ENCODE results near the gene TUBB4B.
A peak's percentile ranks its signal among the peaks of the same experiment; 100 is the strongest.

The TUBB4B gene

GRCh38 chr9:137212520-137212919 lies 28.6 kb upstream of the TUBB4B start:
- no peak for DNase-seq (ENCODE audit: low read depth, low spot score)

GRCh38 chr9:137213160-137214060 lies 27.7 kb upstream of the TUBB4B start:
- DNase-seq (ENCODE audit: low read depth, low spot score), result no peak

- no peak for DNase-seq (ENCODE audit: low read depth, low spot score)
Observed at GRCh38 chr9:137214620-137215019, 26.5 kb upstream of the TUBB4B start.

GRCh38 chr9:137215196-137215986 lies 25.7 kb upstream of the TUBB4B start:
- DNase-seq (ENCODE audit: low read depth, low spot score), result no peak

- DNase-seq (ENCODE audit: low read depth, low spot score), result no peak
Observed at GRCh38 chr9:137216188-137216965, 24.7 kb upstream of the TUBB4B start.

GRCh38 chr9:137217276-137218211 lies 23.5 kb upstream of the TUBB4B start:
- DNase-seq (ENCODE audit: low read depth, low spot score), result no peak

- no peak for DNase-seq (ENCODE audit: low read depth, low spot score)
Observed at GRCh38 chr9:137218212-137218753, 22.8 kb upstream of the TUBB4B start.

GRCh38 chr9:137218754-137219271 lies 22.3 kb upstream of the TUBB4B start:
- DNase-seq (ENCODE audit: low read depth, low spot score), result no peak

- DNase-seq (ENCODE audit: low read depth, low spot score), result no peak
Observed at GRCh38 chr9:137219757-137220316, 21.2 kb upstream of the TUBB4B start.

- DNase-seq (ENCODE audit: low read depth, low spot score), result no peak
Observed at GRCh38 chr9:137220317-137221094, 20.6 kb upstream of the TUBB4B start.

GRCh38 chr9:137221095-137221505 lies 20.0 kb upstream of the TUBB4B start:
- DNase-seq (ENCODE audit: low read depth, low spot score), result no peak

GRCh38 chr9:137221506-137222111 lies 19.5 kb upstream of the TUBB4B start:
- no peak for DNase-seq (ENCODE audit: low read depth, low spot score)

GRCh38 chr9:137222190-137223077 lies 18.7 kb upstream of the TUBB4B start, which contains the start of gene RNF208:
Gene RNF208 (minus strand): TSS chr9:137222240. CDS start chr9:137221212, 1,028 bp downstream.
- no peak for DNase-seq (ENCODE audit: low read depth, low spot score)

GRCh38 chr9:137223078-137223970 lies 17.8 kb upstream of the TUBB4B start:
- peak; percentile 86 for DNase-seq (ENCODE audit: low read depth, low spot score)

GRCh38 chr9:137224830-137225694 lies 16.0 kb upstream of the TUBB4B start, which contains the start of gene CYSRT1:
Gene CYSRT1 (plus strand): TSS chr9:137225174. CDS start chr9:137225622, 448 bp downstream.
- no peak for DNase-seq (ENCODE audit: low read depth, low spot score)
